IMR-90 (cell line): ENCODE measurements around the gene KNL1. TPM values are rescaled to one million over a fixed set of nuclear protein-coding genes. Genes with fewer than 3 reads are reported as not detected.

ENCODE experiments used
- ATAC-seq: fragments of 200-7000 bp; cut with Tn5 transposase; 2 replicates; pipeline ENCODE4 v1.9.1; 2020; ENCODE audit warnings: low read depth, mild to moderate bottlenecking, moderate library complexity
- BruUV-seq: library from RNA; stranded (reverse); fragments of 400-500 nt; replicated peaks from 2 replicates; lab custom pipeline; 2021; lab: Mats Ljungman, UMichigan
- CTCF ChIA-PET: fragments of 300-600 bp; formaldehyde crosslinking; extraction: SDS; loops from one replicate; lab custom pipeline; 2021; ENCODE audit warnings: antibody characterized with exemption; lab: Yijun Ruan, JAX
- POLR2A ChIA-PET: fragments of 300-600 bp; sonication (Branson Sonifier 250); formaldehyde crosslinking; loops from one replicate; lab custom pipeline; 2022; ENCODE audit warnings: antibody characterized with exemption; ENCODE audit not compliant: unreplicated experiment; lab: Charles Lee
- DNase-seq: peaks from one replicate; pipeline ENCODE4 v3.0.0; 2013
- H2AFZ ChIP-seq: replicated peaks from 2 replicates; pipeline ENCODE3; 2013; ENCODE audit warnings: low read length, mild to moderate bottlenecking; ENCODE audit not compliant: poor library complexity
- H2AK5ac ChIP-seq: 2 replicates; pipeline ENCODE4 v1.6.1; 2013; ENCODE audit warnings: low read depth, low read length, inconsistent platforms
- H2AK9ac ChIP-seq: replicated peaks from 2 replicates; pipeline ENCODE3; 2013; ENCODE audit warnings: mild to moderate bottlenecking, low read depth, low read length, moderate library complexity; ENCODE audit not compliant: poor library complexity
- H2BK120ac ChIP-seq: 2 replicates; pipeline ENCODE4 v1.6.1; 2013; ENCODE audit warnings: low read depth, low read length, inconsistent platforms
- H2BK15ac ChIP-seq: 3 replicates; pipeline ENCODE4 v1.6.1; 2013; ENCODE audit warnings: low read depth, low read length, inconsistent platforms
- H2BK20ac ChIP-seq: 2 replicates; pipeline ENCODE4 v1.6.1; 2013; ENCODE audit warnings: low read depth, mild to moderate bottlenecking, inconsistent platforms, low read length, moderate library complexity
- H2BK5ac ChIP-seq: 2 replicates; pipeline ENCODE4 v1.6.1; 2013; ENCODE audit warnings: mild to moderate bottlenecking, low read depth, low read length, inconsistent platforms; ENCODE audit not compliant: poor library complexity, severe bottlenecking
- H3K14ac ChIP-seq: replicated peaks from 2 replicates; pipeline ENCODE4 v1.6.1; 2013; ENCODE audit warnings: low read depth, low read length, inconsistent platforms
- H3K18ac ChIP-seq: 2 replicates; pipeline ENCODE4 v1.6.1; 2013; ENCODE audit warnings: low read depth, low read length, control low read depth
- H3K23ac ChIP-seq: 2 replicates; pipeline ENCODE4 v1.6.1; 2013; ENCODE audit warnings: low read depth, low read length, inconsistent platforms
- H3K27ac ChIP-seq: 2 replicates; pipeline ENCODE4 v1.5.1; 2013; ENCODE audit warnings: mild to moderate bottlenecking, control low read depth, low read length; ENCODE audit not compliant: insufficient read depth
- H3K27me3 ChIP-seq: 2 replicates; pipeline ENCODE4 v1.6.1; 2013; ENCODE audit warnings: low read length; ENCODE audit not compliant: control insufficient read depth, insufficient read depth
- H3K36me3 ChIP-seq: 2 replicates; pipeline ENCODE4 v1.6.1; 2013; ENCODE audit warnings: low read length, mixed read lengths; ENCODE audit not compliant: control insufficient read depth, insufficient read depth
- H3K4ac ChIP-seq: 2 replicates; pipeline ENCODE4 v1.6.1; 2013; ENCODE audit warnings: low read depth, low read length, inconsistent platforms
- H3K4me1 ChIP-seq: 2 replicates; pipeline ENCODE4 v1.6.1; 2013; ENCODE audit warnings: low read length, mixed read lengths; ENCODE audit not compliant: control insufficient read depth, insufficient read depth
- H3K4me2 ChIP-seq: 2 replicates; pipeline ENCODE4 v1.6.1; 2013; ENCODE audit warnings: low read depth, mild to moderate bottlenecking, control low read depth, low read length, moderate library complexity
- H3K4me3 ChIP-seq: 2 replicates; pipeline ENCODE4 v1.5.1; 2013; ENCODE audit warnings: low read depth, mild to moderate bottlenecking, control low read depth, low read length, moderate library complexity; ENCODE audit not compliant: insufficient read depth
- H3K56ac ChIP-seq: 2 replicates; pipeline ENCODE4 v1.6.1; 2013; ENCODE audit warnings: low read length, inconsistent platforms; ENCODE audit not compliant: insufficient read depth; ENCODE audit errors: extremely low read depth
- H3K79me1 ChIP-seq, 2 experiments: 2 replicates each; pipeline ENCODE4 v1.6.1; 2013; ENCODE audit warnings: low read length in 2 of 2, inconsistent platforms in 1 of 2, low read depth in 1 of 2
- H3K9ac ChIP-seq: 2 replicates; pipeline ENCODE4 v1.6.1; 2013; ENCODE audit warnings: low read depth, low read length, control low read depth
- H3K9me1 ChIP-seq: 2 replicates; pipeline ENCODE4 v1.6.1; 2013; ENCODE audit warnings: low read length, inconsistent platforms; ENCODE audit not compliant: insufficient read depth
- H3K9me3 ChIP-seq: 2 replicates; pipeline ENCODE4 v1.6.1; 2013; ENCODE audit warnings: low read length; ENCODE audit not compliant: control insufficient read depth, insufficient read depth
- H4K20me1 ChIP-seq: 2 replicates; pipeline ENCODE4 v1.6.1; 2013; ENCODE audit warnings: low read length, inconsistent platforms; ENCODE audit not compliant: insufficient read depth
- H4K5ac ChIP-seq: 2 replicates; pipeline ENCODE4 v1.6.1; 2013; ENCODE audit warnings: mild to moderate bottlenecking, low read depth, low read length, control low read depth
- H4K8ac ChIP-seq, 2 experiments: 2 replicates each; pipeline ENCODE4 v1.6.1; 2013; ENCODE audit warnings: low read depth in 2 of 2, low read length in 2 of 2, control low read depth in 1 of 2, inconsistent platforms in 1 of 2
- H4K91ac ChIP-seq: 2 replicates; pipeline ENCODE4 v1.6.1; 2013; ENCODE audit warnings: low read depth, low read length, inconsistent platforms; ENCODE audit not compliant: insufficient read depth
- MAZ ChIP-seq: IDR thresholded peaks from 2 replicates; pipeline ENCODE4 v1.6.1; 2012; ENCODE audit warnings: low read depth, mild to moderate bottlenecking, low read length, improper control_type of control experiment, moderate library complexity, borderline replicate concordance
- MXI1 ChIP-seq: IDR thresholded peaks from 2 replicates; pipeline ENCODE4 v1.6.1; 2012; ENCODE audit warnings: low read depth, mild to moderate bottlenecking, low read length, moderate library complexity, borderline replicate concordance
- NFE2L2 ChIP-seq: fragments of 150-350 bp; IDR thresholded peaks from 2 replicates; pipeline ENCODE4 v1.6.1; 2016; ENCODE audit warnings: low read depth, mild to moderate bottlenecking, low read length
- POLR2A ChIP-seq: IDR thresholded peaks from 2 replicates; pipeline ENCODE4 v1.6.1; 2012; ENCODE audit warnings: mild to moderate bottlenecking, low read depth, low read length
- RFX5 ChIP-seq: IDR thresholded peaks from 2 replicates; pipeline ENCODE4 v1.8.0; 2012; ENCODE audit warnings: low read depth, mild to moderate bottlenecking, low read length, moderate library complexity
- WGBS, 2 experiments: methylation state at CpG; one replicate each; pipeline versions ENCODE4 v1.1.5 to v1.1.7; 2013; ENCODE audit warnings: missing lambda C conversion rate in 2 of 2; ENCODE audit not compliant: insufficient read length in 1 of 2; ENCODE audit errors: extremely low coverage in 2 of 2; 5-methylcytosine and 5-hydroxymethylcytosine counted together
- dilution Hi-C: fragments of 300-500 bp; cut with HindIII; formaldehyde crosslinking; loops from one replicate; pipeline ENCODE4 v1.14.3; 2018; ENCODE audit warnings: low sequenced_read_pairs; ENCODE audit not compliant: unreplicated experiment
- in situ Hi-C: fragments of 300-500 bp; cut with MboI; formaldehyde crosslinking; loops from 3 replicates; pipeline ENCODE4 v1.14.3; 2019; ENCODE audit warnings: low sequenced_read_pairs, inconsistent platforms, mixed read lengths
- intact Hi-C: fragments of 100-400 bp; cut with micrococcal nuclease; formaldehyde crosslinking; loops from 2 replicates; pipeline ENCODE4 v1.10.0; 2022
- polyA plus RNA-seq, 3 experiments: library from polyadenylated mRNA; depleted of rRNA; stranded (reverse); fragments of >200 nt; gene quantifications; 2 replicates each; pipeline ENCODE4 v1.2.3, GENCODE V29; 2012; ENCODE audit warnings: low replicate concordance in 1 of 3
- total RNA-seq: library from RNA; depleted of rRNA; stranded (reverse); fragments of >200 nt; gene quantifications from 2 replicates; pipeline ENCODE4 v1.2.3, GENCODE V29; 2012

The KNL1 gene
- total and polyA plus RNA-seq, 2 of the 4 experiments (the other 2 are of a cell fraction): 3.1 to 25.1 TPM

DNA sequence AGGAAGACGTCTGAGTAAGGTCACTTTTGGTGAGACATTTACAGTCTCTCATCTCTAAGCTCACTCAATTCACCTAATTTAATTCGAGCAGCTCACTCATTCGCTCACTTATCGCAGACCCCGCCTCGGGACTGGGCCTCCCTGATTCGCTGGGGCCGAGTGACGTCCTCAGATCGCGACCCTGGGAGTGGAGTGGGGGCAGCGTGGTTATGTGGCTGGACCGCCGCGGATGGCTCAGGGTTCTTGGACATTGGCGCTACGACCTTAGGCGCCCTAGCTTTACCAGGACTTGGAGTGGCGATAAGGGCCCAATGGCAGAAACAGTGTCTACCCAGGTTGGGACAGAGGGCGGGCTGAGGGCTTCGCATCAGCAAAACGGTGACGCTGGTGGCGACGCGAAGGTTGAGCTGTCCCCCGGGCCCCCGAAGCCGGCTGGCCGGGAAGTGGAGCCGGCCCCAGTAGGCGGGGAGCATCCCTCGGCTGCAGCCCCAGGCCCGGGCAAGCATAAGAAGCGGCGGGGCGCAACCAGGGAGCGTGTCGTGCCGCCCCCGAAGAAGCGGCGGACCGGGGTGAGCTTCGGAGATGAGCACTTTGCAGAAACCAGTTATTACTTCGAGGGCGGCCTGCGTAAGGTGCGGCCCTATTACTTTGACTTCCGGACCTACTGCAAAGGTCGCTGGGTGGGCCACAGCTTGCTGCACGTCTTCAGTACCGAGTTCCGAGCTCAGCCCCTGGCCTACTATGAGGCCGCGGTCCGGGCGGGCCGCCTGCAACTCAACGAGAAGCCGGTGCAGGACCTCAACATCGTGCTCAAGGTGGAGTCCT, 24.7 kb upstream of the KNL1 start, which contains the start of gene RPUSD2:
Gene RPUSD2 (plus strand): TSS at position 171 of the 825 bp plus-strand sequence. CDS start 39 bp downstream, at position 210.
- ChIA-PET CTCF (interaction anchor here (0.6 to 1.0 kb wide), 2 partner anchors 11 to 289 kb away, joined by 3 to 6 read pairs; no protein-coding TSS in a partner anchor), POLR2A (no interaction called here)
- Histone ChIP-seq H2AK5ac (0 out of 2 replicates have a peak within 1 kb of the TSS, but pooled peaks have one; percentile 37), H3K56ac (peak within 1 kb of the TSS; percentile 63), H4K5ac (peak within 1 kb of the TSS; percentile 81), H3K4me2 (peak within 1 kb of the TSS; percentile 100), H2BK15ac (no peak within 1 kb of the TSS), H2AFZ (peak within 1 kb of the TSS; percentile 99), H3K23ac (peak within 1 kb of the TSS; percentile 68; the same call in 1 of the 2 replicates), H3K4me1 (no peaks in the 10 kb centered on the region; the same call in 1 of the 2 replicates), H2BK120ac (no peak within 1 kb of the TSS), H3K9me1 (peaks cover 5% of the 10 kb centered on the region), H2BK5ac (peak within 1 kb of the TSS; percentile 68), H3K9me3 (no peaks in the 10 kb centered on the region), H3K4ac (peak within 1 kb of the TSS; percentile 88), H3K4me3 (peak within 1 kb of the TSS; percentile 83), H4K8ac (peak within 1 kb of the TSS; percentile 65 to 99), H2BK20ac (no peak within 1 kb of the TSS), H3K79me1 (peaks cover 11 to 40% of the 10 kb centered on the region in 2 experiments), H3K9ac (peak within 1 kb of the TSS; percentile 86), H3K27ac (peak within 1 kb of the TSS; percentile 78), H4K91ac (peak within 1 kb of the TSS; percentile 57), H3K14ac (peak within 1 kb of the TSS; percentile 92), H3K18ac (no peak within 1 kb of the TSS; the same call in 1 of the 2 replicates), H3K27me3 (no peaks in the 10 kb centered on the region), H4K20me1 (no peaks in the 10 kb centered on the region), H3K36me3 (peaks cover 16% of the 10 kb centered on the region), H2AK9ac (peak within 1 kb of the TSS; percentile 82)
- 1% methylated on average over 18 of the region's 62 CpGs; no CpG with 5 or more reads in 1 of the 2 experiments for WGBS, 2 experiments
- dilution Hi-C loops (no loop called here), in situ Hi-C loops (no loop called here), intact Hi-C loops (no loop called here)
- DNase-seq (peak; percentile 89), ATAC-seq (peak; percentile 81)
- TF ChIP-seq POLR2A: peak; percentile 90
- peak; percentile 98 for TF ChIP-seq MAZ
- no peak for TF ChIP-seq RFX5
- TF ChIP-seq MXI1: peak; percentile 98
- TF ChIP-seq NFE2L2: no peak
- BruUV-seq: TSS peak; percentile 66
